Left renal pelvis (tissue), 4 donors: ENCODE data around the gene PARVA. TPM values are rescaled to one million over a fixed set of nuclear protein-coding genes. Genes with fewer than 3 reads are reported as not detected.
A peak's percentile ranks its signal among the peaks of the same experiment; 100 is the strongest.

Experiments
- DNase-seq, 4 donors: peaks; one replicate each; pipeline ENCODE4 v3.0.0-alpha.2; 2013; ENCODE audit warnings: low read depth in 4 of 4, low spot score in 3 of 4
- polyA plus RNA-seq, 4 donors: library from polyadenylated mRNA; unstranded; fragments of 120-200 nt; gene quantifications; one replicate each; pipeline ENCODE4 v1.2.1, GENCODE V29; 2013; ENCODE audit not compliant: insufficient read length in 4 of 4

Gene PARVA
- polyA plus RNA-seq, 4 donors, result 110 to 170 (median 123) TPM

- no peak for DNase-seq
These were observed 26.0 kb downstream of the PARVA start for GRCh38 chr11:12403122-12403996.

- DNase-seq, result no peak
These were observed 26.6 kb downstream of the PARVA start for GRCh38 chr11:12403997-12404350.

DNA sequence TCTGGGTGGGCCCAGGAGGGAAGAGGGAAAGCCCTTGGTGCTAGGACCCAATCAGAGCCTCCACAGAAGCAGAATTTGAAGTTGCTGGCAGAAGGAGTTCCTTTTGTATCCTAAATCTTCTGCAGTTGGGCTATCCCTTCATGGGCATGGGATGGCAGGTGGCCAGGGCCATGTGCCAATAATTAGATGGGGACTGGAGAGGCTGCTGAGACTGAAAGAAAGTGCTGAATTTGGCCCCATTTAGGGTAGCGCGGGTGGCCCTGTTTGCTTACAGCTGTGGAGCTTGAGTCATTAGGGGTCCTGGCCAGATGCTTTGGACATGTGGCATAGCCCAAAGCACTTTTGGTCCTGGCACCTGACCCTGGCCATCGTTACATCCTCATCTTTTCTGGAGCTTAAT is 27.1 kb downstream of the PARVA start:
- DNase-seq, result no peak

GRCh38 chr11:12408156-12408770 is 30.9 kb downstream of the PARVA start:
- DNase-seq, result no peak

- DNase-seq, result no peak
These were observed 32.2 kb downstream of the PARVA start for GRCh38 chr11:12409621-12410005.

- DNase-seq, result no peak
These were observed 32.8 kb downstream of the PARVA start for GRCh38 chr11:12410006-12410728.

DNA sequence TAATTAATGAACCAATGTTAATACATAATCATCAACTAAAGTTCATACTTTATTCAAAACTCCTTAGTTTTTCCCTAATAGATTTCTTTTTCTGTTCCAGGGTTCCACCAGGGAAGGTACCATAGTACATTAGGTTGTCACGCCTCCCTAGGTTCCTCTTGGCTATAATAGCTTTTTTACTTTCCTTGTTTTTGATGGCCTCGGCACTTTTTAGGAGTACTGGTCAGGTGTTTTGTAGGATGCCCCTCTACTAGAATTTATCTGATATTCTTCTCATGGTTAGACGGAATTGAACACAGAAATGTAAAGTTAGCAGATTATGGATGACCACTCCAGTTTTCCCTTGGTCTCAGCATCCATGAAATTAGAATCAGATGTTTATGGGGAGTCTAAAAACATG is 34.0 kb downstream of the PARVA start:
- DNase-seq, result no peak

- DNase-seq, result peak; percentile 36 to 47 (median 43)
These were observed 34.7 kb downstream of the PARVA start for GRCh38 chr11:12411806-12412727.

- DNase-seq, result no peak
These were observed 36.0 kb downstream of the PARVA start for GRCh38 chr11:12413141-12414052.

DNA sequence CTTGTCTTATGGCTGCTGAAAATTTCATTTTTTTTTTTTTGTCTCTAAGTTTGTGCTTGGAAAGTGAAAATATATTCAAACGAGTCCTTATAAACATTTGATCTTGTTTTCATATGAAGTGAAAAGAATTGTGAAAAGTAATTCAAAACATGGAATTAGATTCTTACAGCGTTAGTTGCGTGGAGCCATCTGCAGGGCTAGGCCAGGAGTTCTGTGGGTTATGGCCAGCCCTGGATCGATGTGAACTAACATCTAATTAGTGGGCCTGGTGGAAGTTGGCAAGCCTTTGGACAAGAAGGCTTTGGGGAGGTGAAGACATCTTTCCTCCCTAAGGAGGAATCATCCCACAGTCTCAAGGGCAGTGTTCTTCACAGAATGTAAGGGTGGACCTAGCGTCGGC is 37.2 kb downstream of the PARVA start:
- no peak for DNase-seq

DNA sequence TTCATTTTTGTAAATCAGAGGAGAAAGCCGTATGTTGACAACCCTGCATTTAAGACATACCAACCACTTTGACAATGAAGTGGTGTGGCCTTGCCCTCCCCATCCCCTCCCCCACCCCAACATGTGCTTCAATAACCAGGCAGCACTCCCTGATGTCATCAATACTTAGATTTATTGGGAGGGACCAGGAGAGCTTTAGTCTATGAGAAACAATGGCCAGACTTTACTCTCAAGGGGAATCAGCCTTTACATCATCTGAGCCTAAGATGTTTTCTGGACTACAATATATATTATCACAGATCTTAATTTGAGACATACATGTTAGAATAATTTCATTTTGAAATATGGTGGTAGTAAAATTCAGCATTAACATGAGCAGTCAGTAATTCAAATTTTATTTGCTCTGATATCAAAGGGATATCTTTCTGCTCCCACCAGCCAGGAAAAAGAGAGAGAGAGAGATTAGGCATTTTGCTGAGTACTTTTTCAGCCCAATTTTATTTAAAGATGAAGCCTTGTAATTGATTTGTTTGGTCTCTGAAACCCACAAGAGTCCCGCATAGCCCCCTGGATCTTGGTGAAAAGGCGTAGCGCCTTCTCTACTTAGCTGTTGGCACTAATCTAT is 38.1 kb downstream of the PARVA start:
- DNase-seq, result no peak

GRCh38 chr11:12416552-12416951 is 39.2 kb downstream of the PARVA start:
- no peak for DNase-seq

GRCh38 chr11:12417691-12418611 is 40.6 kb downstream of the PARVA start:
- no peak for DNase-seq

DNA sequence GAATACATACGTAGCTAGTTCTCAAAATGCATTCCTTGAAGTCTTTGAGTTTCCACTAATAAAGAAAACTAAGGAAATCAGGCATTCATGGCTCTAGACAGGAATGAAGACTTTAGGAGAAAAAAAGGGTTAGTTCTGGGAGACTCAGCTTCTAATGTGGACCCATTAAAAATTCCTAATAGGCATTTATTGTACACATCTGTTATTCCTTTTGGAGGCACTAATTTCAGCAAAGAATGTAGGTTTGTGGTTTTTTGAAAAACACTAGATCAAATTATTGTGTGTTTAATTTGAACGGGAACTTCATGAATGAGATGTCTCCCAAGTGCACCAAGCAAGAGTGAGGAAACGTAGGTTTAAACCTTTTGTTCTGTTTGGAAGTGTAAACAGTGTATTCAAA is 42.7 kb downstream of the PARVA start:
- no peak for DNase-seq

GRCh38 chr11:12420706-12421105 is 43.3 kb downstream of the PARVA start:
- no peak for DNase-seq

- DNase-seq, result no peak
These were observed 44.0 kb downstream of the PARVA start for GRCh38 chr11:12421386-12421785.

DNA sequence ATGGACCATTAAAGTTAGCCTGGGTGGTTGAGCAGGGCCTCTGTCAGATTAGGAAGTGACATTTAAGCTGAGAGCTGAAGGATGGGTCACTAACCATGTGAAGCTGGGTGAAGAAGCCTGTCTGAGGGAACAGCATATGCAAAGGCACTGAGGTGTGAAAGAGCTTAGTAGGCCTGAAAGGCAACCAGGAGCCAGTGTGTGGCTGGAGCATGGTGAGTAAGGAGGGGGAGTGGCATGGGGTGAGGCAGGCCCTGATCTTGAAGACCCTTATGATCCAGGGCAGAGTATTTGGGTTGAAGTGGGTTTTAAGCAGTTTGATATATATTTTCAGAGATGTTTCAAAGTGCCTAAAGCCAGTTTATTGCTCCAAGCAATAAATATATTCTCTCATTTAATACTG is 48.8 kb downstream of the PARVA start:
- DNase-seq, result no peak

DNA sequence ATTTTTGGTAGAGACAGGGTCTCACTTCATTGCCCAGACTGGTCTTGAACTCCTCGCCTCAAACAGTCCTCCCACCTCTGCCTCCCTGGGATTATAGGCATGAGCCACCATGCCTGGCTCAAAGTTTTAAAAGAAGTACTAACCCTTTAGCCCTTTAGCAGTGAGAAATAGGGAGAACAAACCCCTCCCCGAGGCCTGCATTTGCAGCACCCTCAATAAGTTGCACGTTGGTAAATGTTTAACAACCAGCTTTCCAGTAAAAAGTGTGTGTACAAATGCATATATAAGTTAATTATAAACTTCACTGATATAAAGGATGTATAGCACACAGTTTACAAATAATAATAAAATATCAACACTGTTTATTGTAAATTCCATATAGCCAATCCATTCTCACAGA is 51.8 kb downstream of the PARVA start:
- no peak for DNase-seq
